ENCODE measurements around the gene SLAIN2.
"Not testable (repeated sequence)": the region's sequence is repeated elsewhere in the genome, so short reads cannot be mapped to it uniquely, and the experiment has no call there.

Gene SLAIN2

DNA sequence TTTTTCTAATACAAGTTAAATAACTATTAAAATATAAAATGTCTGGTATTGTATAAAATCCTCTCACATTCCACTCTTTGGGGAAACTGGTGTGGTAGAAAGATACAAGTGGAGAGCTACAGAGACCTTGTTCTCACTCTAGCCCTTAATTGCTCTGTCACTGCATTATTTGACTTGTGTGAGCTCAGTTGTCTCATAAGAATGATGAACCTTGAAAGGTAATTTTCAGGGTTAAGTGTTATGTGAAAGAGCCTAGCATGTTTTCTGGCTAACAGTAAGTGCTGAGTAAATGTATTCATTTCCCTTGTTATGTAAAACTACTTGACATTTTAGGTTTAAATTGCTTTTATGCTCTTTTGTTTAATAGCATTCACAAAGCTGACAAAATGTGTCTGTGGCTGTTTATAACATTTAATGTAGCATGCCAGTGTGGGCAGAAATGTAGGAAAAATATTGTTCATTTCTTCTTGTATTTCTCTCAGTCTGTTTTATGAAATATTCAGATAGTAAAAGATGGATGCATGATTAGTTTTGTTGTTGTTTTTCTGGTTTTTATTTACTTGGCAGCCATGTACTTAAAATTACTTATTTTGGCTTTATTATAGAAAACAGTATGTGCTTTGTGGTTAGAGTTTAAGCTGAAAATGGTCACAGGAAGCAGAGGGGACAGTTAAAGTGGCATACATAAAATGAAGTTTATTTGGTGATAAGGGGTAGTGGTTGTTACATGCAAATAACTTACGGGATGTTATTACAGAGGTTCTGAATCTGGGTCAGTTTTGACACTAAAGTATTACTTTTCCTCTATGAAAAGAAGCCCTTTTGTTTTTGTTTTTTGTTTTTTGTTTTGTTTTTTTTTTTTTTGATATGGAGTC is 29.2 kb downstream of the SLAIN2 start:
- no peak for DNase-seq

DNA sequence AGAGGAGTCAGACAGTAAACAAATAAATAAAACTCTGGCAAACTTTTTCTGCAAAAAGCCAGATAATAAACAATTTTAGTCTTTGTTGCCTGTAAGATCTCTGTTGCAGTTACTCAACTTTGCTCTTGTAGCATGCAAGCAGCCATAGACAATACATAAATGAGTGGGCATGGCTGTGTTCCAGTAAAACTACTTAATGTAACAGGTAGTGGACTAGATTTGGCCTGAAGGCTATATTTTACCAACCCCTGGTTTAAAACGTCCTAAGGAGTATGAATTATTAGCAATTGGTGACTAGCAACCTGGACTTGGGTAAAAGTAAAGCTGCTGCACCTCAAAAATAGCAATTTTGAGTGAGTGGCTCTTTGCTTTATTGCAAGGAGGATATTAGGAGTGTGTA is 30.9 kb downstream of the SLAIN2 start:
- no peak for DNase-seq

DNA sequence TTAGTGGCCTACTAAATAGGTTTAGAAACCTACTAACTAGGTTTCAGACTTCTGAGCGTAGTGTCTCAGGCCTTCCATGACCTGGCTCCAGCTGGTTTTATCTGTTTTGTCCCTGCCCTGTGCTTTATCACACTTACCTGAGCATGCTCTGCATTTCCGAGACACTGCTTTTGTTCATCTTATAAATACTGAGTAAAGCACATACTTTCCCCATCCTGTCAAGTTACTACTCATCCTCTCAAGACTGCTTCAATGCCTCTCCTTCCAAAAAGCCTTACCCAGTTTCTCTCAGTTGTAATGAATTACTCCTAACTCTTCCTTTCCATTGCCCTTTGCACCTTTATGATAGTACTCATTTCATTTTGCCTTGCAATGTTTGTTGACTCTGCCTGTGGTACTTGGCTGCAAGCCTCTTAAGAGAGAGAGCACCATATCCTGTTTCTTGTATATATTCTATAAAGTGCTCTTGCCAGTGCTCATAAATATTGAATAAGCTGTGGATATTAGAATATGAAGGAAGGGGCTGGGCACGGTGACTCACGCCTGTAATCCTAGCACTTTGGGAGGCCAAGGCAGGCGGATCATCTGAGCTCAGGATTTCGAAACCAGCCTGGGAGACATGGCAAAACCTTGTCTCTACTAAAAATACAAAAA is 34.4 kb downstream of the SLAIN2 start:
- DNase-seq: no peak

DNA sequence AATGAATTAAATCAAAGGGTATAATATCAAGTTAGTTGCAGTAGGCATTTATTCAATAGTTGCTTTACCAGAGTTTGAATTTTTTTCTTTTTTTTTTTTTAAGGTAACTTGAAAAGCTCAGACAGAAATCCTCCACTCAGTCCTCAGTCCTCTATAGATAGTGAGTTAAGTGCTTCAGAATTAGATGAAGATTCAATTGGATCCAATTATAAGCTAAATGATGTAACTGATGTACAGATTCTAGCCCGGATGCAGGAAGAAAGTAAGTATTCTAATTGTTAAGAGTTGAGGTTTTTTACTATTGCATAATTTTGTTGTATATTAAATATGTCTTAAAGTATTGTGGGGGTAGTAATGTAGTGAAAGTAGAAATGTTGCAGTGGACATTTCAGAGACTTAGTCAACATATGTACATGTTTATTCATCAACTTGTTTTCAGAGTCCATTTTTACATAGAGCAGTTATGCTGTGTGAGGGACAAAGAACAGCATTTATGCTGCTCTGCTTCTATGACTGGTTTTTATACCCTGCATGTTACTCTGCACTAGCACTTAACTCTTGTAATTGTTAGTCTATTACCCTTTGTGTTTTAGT is 38.4 kb downstream of the SLAIN2 start:
- DNase-seq: no peak

DNA sequence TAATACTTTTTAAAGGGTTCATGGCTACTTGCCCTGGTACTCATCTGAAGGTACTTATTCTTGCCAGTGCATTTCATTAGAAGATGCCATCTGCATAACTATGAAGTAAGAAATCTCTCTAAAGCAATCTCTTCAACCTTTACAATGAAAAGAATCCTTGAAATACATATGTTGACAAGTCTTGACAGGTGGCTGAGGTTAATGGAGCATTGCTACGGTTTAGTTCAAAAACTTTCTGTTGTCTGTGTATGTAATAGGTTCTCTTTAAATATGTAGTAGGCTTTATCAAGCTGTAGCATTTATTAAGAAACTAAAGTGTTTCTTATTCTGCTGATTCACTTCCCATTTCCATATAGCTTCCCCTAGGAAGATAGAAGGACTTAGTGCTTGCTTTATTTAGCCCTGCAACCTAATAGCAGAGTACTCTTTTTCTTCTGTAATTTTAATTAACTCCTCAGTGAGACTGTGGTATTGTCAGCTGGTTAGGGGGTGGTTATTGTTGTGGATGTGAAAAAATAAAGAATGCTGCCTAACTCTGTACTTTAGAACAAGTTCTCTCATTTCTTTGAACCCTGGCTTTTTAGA is 39.3 kb downstream of the SLAIN2 start:
- peak; percentile 71 for DNase-seq

GRCh38 chr4:48388525-48389154 is 47.3 kb downstream of the SLAIN2 start:
- DNase-seq: no peak

DNA sequence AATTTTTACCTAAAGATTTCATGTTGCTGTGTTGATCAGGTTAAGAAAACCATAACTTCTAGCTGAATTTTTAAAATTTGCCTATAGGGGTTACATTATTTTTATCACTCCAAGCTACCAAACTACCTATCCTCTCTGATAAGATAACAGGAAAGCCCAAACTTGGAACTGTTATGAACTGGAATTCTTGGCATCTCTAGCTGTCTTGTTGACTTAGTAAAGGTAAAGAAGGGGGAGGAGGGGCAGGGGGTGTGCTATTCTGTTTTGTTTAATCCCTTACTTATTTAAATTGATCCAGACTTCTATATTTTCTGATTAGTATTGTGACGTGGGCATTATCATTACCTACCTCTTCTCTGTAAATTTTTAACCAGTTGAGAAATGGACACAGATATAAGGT is 54.7 kb downstream of the SLAIN2 start:
- no peak for DNase-seq

DNA sequence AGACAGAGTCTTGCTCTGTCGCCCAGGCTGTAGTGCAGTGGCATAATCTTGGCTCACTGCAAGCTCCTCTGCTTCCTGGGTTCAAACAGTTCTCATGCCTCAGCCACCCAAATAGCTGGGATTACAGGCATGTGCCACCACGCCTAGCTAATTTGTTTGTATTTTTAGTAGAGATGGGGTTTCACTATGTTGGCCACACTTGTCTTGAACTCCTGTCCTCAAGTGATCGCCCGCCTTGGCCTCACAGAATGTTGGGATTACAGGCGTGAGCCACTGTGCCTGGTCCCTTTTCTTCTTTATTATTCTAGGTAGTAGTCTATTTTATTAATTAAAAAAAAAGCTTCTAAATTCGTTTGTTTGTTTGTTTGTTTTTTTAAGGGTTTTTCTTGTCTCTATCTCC is 59.1 kb downstream of the SLAIN2 start:
- DNase-seq: no peak

DNA sequence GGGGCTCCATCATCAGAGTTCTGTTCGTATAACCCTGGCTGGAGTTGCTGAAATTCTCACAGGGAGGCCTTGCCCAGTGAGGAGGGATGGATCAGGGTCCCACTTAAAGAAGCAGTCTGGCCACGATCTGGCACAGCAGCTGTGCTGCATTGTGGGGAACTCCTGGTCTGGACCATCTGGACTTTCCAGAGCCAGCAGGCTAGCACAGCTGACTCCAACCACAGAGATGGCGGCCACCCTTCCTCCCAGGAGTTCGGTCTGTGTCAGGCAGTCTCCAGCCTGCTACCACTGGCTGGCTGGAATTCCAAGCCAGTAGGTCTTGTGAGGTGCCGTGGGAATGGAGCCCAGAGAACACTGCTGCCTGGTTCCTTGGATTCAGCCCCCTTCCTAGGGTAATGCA is 62.0 kb downstream of the SLAIN2 start:
- DNase-seq: peak; percentile 45

DNA sequence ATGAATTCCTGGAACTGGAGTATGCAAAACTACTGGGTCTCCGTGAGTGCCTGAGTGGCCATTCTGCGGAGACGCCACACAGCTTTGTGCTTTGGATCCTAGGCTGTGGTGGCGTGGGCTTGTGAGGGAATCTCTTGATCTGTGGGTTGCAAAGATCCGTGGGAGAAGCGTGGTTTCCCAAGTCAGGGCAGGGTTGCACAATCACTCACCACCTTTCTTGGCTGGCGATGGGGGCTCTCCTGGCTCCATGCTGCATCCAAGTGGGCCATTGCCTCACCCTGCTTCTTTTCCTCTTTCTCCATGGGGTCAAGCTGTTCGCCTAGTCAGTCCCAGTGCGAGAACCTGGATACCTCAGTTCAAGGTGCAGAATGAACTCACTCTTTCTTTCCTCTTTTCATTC is 62.5 kb downstream of the SLAIN2 start:
- no peak for DNase-seq

DNA sequence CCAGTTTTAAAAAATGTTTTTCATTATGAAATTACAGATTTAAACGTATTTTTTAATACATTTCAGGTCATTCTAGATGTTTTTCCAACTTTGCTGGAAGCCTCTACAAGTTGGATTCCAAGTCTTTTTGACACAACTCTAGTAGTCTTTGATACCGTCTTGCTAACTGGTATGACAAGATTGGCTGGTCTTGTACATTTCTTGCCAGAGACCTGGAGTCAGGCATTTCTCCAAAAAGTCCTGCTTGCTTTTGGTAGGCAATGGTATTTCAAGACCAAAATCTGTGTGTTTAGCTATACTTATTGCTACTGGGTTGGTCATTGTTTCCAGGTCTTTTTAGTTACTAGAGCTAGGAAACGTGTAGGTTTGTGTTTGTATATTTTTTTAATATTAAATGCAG is 64.6 kb downstream of the SLAIN2 start:
- no peak for DNase-seq

DNA sequence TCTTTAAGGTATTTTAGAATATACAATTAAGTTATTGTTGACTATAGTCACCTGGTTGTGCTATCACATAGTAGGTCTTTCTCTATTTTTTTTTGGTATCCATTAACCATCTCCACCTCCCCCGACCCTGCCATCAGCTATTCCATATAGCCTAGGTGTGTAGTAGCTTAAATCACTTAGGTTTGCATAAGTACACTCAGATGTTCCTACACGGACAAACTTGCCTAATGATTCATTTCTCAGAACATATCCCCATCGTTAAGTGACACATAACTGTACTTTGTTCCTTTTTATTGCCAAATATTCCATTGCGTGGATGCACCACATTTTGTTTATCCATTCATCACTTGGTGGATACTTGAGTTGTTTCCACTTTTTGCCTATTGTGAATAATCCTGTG is 67.9 kb downstream of the SLAIN2 start:
- no peak for DNase-seq

- DNase-seq: no peak
Observed at GRCh38 chr4:48410812-48411211, 69.5 kb downstream of the SLAIN2 start.

GRCh38 chr4:48420144-48420543 is 78.8 kb downstream of the SLAIN2 start:
- peak; percentile 84 for DNase-seq

DNA sequence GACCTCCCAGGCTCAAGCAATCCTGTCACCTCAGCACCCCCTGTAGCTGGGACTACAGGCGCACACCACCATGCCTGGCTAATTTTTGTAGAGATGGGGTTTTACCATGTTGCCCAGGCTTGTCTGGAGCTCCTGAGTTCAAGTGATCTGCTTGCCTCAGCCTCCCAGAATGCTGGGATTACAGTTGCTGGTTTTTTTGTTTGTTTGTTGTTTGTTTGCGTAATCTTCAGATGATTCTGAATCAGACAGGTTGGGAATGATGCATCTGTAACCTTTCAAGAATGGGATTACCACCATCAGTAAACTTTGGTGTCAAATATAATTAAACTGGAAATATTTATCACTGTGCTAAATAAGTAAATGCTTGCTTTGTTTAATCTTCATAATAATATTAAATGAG is 79.8 kb downstream of the SLAIN2 start:
- DNase-seq: no peak

GRCh38 chr4:48428926-48429325 is 87.6 kb downstream of the SLAIN2 start:
- no peak for DNase-seq

- DNase-seq: no peak
Observed at GRCh38 chr4:48429709-48430474, 88.6 kb downstream of the SLAIN2 start.

GRCh38 chr4:48431401-48431800 is 90.1 kb downstream of the SLAIN2 start:
- no peak for DNase-seq

GRCh38 chr4:48432017-48432416 is 90.7 kb downstream of the SLAIN2 start:
- DNase-seq: no peak

GRCh38 chr4:48436318-48436717 is 95.0 kb downstream of the SLAIN2 start:
- no peak for DNase-seq

GRCh38 chr4:48439988-48440387 is 98.7 kb downstream of the SLAIN2 start:
- no peak for DNase-seq

DNA sequence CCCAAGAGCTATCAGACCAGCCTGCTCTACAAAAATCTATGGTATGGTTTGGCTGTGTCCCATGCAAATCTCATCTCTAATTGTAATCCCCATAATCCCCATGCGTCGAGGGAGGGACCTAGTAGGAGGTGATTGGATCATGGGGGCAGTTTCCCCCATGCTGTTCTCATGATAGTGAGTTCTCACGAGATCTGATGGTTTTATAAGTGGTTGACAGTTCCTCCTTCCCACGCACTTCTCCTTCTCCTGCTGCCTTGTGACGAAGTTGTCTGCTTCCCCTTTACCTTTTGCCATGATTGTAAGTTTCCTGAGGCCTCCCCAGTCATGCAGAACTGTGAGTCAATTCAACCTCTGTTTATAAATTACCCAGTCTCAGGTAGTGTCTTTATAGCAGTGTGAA is 99.6 kb downstream of the SLAIN2 start:
- not testable (repeated sequence) for DNase-seq

All from NCI-H524 treated with DMSO at 0.1 percent for 48 hours (cell line).